HG03108 (cell line): ENCODE data around the gene OR2A1.
"Not testable (repeated sequence)": the region's sequence is repeated elsewhere in the genome, so short reads cannot be mapped to it uniquely, and the experiment has no call there.

ENCODE experiments used
- ATAC-seq: cut with Tn5 transposase; IDR thresholded peaks from one replicate; pipeline ENCODE4 v1.9.1; 2021; ENCODE audit warnings: moderate library complexity; ENCODE audit not compliant: unreplicated experiment

OR2A1 gene

GRCh38 chr7:144311872-144312469, at the start of gene OR2A1:
OR2A1 (plus strand) TSS chr7:144312419; CDS start chr7:144318125, 5,706 bp downstream.
- ATAC-seq = not testable (repeated sequence)

GRCh38 chr7:144264692-144265091, 47.5 kb upstream of the OR2A1 start, which contains the start of gene OR2A7:
OR2A7 (minus strand) TSS chr7:144264792; CDS start chr7:144259628, 5,164 bp downstream.
- not testable (repeated sequence) for ATAC-seq

- ATAC-seq = not testable (repeated sequence)
These were observed 43.0 kb upstream of the OR2A1 start, which contains the start of gene CTAGE8 for GRCh38 chr7:144269188-144269587. CTAGE8 (minus strand) TSS chr7:144269288; CDS start chr7:144269250, 38 bp downstream.

DNA sequence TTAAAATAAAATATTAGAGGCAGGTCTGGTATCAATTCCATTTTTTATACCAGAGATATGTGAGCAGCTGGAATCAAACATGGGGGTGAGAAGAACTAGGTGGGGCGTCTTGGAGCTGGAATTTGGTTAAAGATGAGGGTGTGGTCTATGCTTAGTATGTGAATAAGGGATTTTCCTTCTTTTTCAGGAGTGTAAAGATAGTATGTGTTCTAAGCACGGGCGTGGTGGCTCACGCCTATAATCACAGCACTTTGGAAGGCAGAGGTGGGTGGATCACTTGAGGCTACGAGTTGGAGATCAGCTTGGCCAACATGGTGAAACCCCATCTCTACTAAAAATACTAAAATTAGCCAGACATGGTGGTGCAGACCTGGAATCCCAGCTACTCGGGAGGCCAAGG, 36.9 kb upstream of the OR2A1 start:
- ATAC-seq = not testable (repeated sequence)

GRCh38 chr7:144280010-144280409, 32.2 kb upstream of the OR2A1 start:
- not testable (repeated sequence) for ATAC-seq

- not testable (repeated sequence) for ATAC-seq
These were observed 30.2 kb upstream of the OR2A1 start for GRCh38 chr7:144281981-144282380.

DNA sequence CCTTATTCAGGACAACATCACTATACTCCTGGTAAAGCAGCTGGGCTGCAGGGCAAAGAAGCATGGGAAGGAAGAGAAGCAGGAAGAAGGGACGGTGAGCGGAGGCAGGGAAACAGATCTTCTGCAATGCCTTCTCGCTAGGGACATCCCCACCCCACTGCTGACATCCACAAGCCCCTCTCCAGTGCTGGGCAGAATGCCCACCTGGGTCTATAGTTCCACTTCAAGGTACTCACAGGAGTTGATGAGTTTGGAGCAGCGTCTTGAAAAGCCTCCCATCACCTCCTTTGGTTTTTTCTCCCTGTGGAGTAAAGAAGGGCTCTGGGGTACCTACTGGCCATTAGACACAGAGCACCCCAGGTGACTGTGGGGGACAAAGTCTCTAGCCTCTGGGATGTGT, 29.7 kb upstream of the OR2A1 start:
- not testable (repeated sequence) for ATAC-seq

DNA sequence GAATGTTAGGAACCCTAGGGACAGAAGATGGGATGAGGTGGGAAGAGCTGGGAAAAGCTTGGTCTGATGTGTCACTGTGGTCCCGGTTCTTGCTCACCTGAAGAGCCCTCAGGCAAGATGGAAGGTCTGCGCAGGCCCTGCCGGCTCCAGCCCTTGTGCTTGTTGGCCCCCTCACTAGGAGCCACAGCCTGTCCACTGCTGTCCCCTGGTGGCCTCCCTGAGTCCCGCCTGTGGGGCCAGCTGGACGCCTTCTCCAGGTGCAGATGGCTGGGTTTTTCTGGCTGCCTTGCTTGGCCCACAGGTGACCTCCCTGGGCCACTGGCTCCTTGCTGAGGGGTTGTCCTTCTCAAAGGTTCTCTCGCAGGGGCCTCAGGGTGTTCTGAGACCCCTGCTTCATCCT, 28.5 kb upstream of the OR2A1 start:
- ATAC-seq = not testable (repeated sequence)

- not testable (repeated sequence) for ATAC-seq
These were observed 24.9 kb upstream of the OR2A1 start for GRCh38 chr7:144287171-144287784.

GRCh38 chr7:144291607-144292006, 20.6 kb upstream of the OR2A1 start:
- ATAC-seq = not testable (repeated sequence)

DNA sequence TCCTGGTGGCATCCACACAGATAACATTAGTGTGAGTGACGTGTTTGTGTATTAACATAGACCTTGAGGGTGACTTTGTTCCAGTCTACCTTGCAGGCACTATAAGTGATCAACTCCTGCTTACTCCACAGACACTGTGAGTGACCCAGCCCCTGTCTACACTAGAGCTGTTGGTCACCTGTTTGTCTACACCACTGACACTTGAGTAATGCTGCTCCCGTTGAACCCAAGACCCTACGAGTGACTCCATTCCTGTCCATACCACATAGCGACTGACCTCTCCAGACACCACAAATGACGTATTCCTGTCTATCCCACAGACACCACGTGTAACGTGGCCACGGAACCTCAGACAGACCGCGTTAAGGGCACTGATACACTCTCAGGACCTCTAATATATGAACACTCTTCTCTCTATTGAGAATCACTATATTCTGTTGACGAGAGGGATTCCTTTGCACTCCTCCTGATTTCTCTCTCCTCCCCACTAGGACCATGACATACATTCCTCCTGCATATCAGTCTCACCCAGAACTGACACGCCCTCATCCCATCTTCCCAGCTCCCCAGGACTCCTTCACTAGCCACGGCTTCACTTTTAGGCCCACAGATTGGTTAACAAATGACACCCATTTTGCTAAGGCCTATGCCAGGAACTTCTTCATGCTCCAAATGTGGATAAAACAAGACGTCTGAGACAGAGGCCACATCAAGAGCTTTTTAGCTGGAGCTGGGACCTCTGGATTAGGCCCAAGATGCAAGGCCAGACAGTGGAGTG, 19.6 kb upstream of the OR2A1 start:
- not testable (repeated sequence) for ATAC-seq

DNA sequence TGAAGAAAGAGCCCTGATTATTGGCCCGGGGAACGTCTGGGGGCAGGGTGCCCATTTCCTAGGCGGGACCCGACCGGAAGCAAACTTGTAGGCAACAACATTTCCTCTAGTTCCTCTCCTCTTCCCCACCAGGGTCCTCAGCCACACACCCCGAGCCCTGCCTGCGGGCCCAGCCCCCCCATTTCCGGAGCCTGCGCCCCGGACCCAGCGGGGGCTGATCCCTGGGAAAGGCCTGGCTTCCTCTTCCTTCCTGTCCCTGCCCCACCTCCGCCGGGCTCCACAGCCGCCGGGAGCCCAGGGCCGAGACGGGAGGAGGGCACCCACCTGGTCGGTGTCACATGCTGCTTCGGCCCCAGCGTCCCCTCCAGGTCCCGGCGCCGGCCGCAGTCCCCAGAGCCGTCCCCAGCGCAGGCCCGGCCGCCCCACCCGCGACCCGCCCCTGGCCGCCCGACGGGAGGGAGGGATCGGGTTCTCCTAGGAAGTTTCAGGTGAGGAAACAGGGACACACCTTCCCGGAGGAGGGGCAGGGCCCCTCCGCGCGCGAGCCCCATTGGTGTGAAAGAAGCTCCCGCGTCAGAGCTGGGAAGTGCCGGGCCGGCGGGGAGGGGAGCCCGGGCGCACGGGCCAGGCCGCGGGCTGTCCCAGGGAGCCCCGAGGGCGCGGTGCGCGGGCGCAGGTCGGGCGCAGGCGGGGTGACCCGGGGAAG, 18.3 kb upstream of the OR2A1 start:
- ATAC-seq = peak; percentile 75

GRCh38 chr7:144302578-144303303, 9.5 kb upstream of the OR2A1 start:
- not testable (repeated sequence) for ATAC-seq

GRCh38 chr7:144303607-144304006, 8.6 kb upstream of the OR2A1 start:
- not testable (repeated sequence) for ATAC-seq

- not testable (repeated sequence) for ATAC-seq
These were observed 7.1 kb upstream of the OR2A1 start for GRCh38 chr7:144305156-144305555.

DNA sequence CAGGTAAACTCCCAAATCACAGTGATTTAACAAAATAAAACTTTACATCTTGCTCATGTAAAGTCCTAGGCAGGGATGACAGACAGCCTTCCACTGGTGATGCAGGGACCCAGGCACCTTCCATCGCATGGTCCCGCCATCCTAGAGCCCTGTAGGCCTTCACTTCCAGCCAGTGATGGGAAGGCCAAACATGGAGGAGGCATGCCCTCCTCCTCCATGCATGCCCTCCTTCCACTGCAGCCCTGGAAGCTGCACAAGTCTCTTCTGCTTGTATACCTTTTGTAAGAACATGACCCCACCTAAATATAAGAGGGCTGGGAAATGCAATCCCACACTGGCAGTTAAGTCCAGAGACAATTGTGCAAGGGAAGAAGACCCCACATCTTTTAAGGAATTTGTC, 2.5 kb upstream of the OR2A1 start:
- not testable (repeated sequence) for ATAC-seq

DNA sequence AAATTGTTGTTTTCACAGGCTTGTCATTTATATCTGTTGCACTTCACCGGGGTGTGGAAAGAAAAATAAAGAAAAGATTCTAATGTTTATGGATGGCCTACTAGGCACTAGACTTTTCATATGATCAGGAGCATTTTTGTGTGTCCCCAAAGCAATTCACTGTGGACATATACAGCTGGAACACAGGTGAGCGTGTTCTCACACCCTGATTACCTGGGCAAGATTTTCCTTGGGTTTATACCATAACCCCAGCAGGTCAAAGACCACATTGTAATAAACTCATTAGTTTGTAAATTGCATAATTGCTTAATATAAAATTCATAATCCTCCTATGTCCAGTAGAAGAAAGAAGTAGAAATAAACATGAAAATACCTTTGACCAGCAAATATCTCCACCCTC, 1.0 kb upstream of the OR2A1 start:
- not testable (repeated sequence) for ATAC-seq

DNA sequence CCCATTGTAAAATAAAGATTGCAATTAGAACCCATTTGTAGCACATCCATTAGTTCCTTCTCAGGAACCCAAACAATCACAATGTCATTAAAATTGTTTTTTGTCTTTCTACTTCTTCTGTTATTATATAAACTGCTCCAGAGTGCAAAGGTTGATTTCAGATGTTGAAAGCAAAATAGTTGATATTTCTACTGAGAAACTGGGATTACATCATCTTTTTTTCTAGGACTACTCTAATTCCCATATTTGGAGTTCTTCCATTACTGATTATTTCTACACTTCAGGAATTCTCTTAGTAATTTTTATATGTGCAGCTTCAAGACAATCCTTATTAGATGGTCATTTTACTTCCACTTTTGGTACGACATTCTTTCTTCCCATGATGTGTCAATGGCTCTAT, 5.3 kb downstream of the OR2A1 start:
- not testable (repeated sequence) for ATAC-seq

DNA sequence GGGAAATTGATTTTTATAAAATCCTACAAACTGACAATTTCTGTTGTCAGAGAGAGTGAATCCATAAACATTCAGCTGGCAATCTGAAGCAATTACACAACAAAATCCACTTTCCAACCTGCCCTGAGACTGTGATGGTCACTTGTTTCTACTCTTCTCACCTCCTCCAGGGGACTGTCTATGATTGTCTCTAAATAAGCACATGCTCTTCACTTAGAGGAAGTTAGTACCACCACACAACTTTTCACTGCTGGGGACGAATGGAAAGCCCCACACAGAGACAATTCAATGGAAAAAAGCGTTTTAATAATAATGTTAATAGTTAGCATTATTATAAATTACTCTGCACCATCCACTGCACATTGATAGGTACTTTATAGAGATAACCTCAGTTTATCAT, 7.3 kb downstream of the OR2A1 start:
- not testable (repeated sequence) for ATAC-seq

DNA sequence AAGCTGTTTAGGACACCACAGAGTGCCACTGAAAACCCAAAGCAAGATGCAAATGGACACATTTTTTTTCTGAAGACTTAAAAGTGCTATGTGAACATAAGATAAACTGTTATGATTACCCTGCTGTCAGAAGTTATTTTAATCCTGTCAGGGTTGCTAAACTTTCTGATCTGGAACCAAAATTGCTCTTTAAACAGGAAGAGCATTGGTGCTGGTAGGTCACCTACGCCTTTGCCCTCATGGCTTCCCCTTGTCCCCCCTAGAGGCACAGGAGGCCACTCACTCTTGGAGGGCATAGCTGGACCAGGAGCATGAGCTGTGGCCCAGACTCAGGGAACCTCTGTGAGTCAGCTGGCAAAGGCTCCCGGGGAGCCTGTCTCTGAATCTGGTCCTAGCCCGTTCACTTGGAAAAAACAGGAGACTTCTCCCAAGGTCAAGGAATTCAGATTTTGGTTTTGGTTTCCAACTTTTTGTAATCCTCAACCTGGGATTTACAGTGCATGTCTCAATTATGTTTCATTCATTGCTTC, 9.5 kb downstream of the OR2A1 start:
- not testable (repeated sequence) for ATAC-seq
